Kasumi-1 (cell line): Measurements from ENCODE around the gene ELMO3.

ENCODE experiments used
- DNase-seq, 2 experiments: peaks; one replicate each; lab custom pipeline; 2025; lab: John Stamatoyannopoulos, UW

Gene ELMO3

GRCh38 chr16:67182288-67182687 lies 16.6 kb upstream of the ELMO3 start:
- DNase-seq, result no peak

- no peak for DNase-seq
Measured at GRCh38 chr16:67183284-67183626, 15.7 kb upstream of the ELMO3 start.

- DNase-seq, result peak; percentile 98 to 99
Measured at GRCh38 chr16:67183627-67184452, 15.1 kb upstream of the ELMO3 start, which contains the start of gene MATCAP1. Gene MATCAP1, minus strand, starts transcription at chr16:67183963. Its CDS starts 3,353 bp downstream, at chr16:67180610.

- DNase-seq, result no peak
Measured at GRCh38 chr16:67184453-67184994, 14.4 kb upstream of the ELMO3 start.

GRCh38 chr16:67184995-67185650 lies 13.8 kb upstream of the ELMO3 start:
- peak; percentile 75 to 77 for DNase-seq

GRCh38 chr16:67185651-67186134 lies 13.2 kb upstream of the ELMO3 start:
- DNase-seq, result no peak

- DNase-seq, result no peak
Measured at GRCh38 chr16:67186550-67186950, 12.4 kb upstream of the ELMO3 start.

- DNase-seq, result no peak
Measured at GRCh38 chr16:67187175-67187890, 11.6 kb upstream of the ELMO3 start.

- DNase-seq, result no peak
Measured at GRCh38 chr16:67188323-67188722, 10.6 kb upstream of the ELMO3 start.

GRCh38 chr16:67188798-67189197 lies 10.1 kb upstream of the ELMO3 start:
- no peak for DNase-seq

GRCh38 chr16:67190041-67190440 lies 8.9 kb upstream of the ELMO3 start, which contains the start of gene EXOC3L1:
Gene EXOC3L1, minus strand, starts transcription at chr16:67190136. Its CDS starts 460 bp downstream, at chr16:67189676.
- DNase-seq, result no peak

- DNase-seq, result no peak
Measured at GRCh38 chr16:67190448-67191399, 8.2 kb upstream of the ELMO3 start.

GRCh38 chr16:67191411-67191994 lies 7.4 kb upstream of the ELMO3 start:
- no peak for DNase-seq

GRCh38 chr16:67191995-67192681 lies 6.8 kb upstream of the ELMO3 start, which contains the start of gene E2F4:
Gene E2F4, plus strand, starts transcription at chr16:67192155. Its CDS starts 73 bp downstream, at chr16:67192228.
- DNase-seq, result peak; percentile 94

GRCh38 chr16:67192781-67193361 lies 6.1 kb upstream of the ELMO3 start:
- no peak for DNase-seq

- no peak for DNase-seq
Measured at GRCh38 chr16:67193536-67193935, 5.4 kb upstream of the ELMO3 start.

- no peak for DNase-seq
Measured at GRCh38 chr16:67194260-67194659, 4.7 kb upstream of the ELMO3 start.

- DNase-seq, result no peak
Measured at GRCh38 chr16:67195676-67196075, 3.3 kb upstream of the ELMO3 start.

- no peak for DNase-seq
Measured at GRCh38 chr16:67196881-67197280, 2.0 kb upstream of the ELMO3 start.

- DNase-seq, result no peak
Measured at GRCh38 chr16:67197704-67198103, 1.2 kb upstream of the ELMO3 start.
